ENCODE results near the gene SMIM45.

SMIM45 gene

GRCh38 chr22:41971431-41971830 is 19.5 kb downstream of the SMIM45 start:
- Histone ChIP-seq H3K27ac (ENCODE audit: low read depth, low read length) (no peak overlapping the region), H3K27me3 (ENCODE audit: control insufficient read depth, insufficient read depth, low read length) (peaks cover 15% of the 10 kb centered on the region), H3K36me3 (ENCODE audit: control insufficient read depth, insufficient read depth, low read length) (no peaks in the 10 kb centered on the region), H3K4me1 (ENCODE audit: control insufficient read depth, insufficient read depth, low read length) (no peaks in the 10 kb centered on the region), H3K9ac (ENCODE audit: low read length) (no peak overlapping the region), H3K4me3 (ENCODE audit: low read length) (no peak overlapping the region)

- no peak overlapping the region for H3K27ac ChIP-seq (ENCODE audit: low read depth, low read length)
- no peaks in the 10 kb centered on the region for H3K4me1 ChIP-seq (ENCODE audit: control insufficient read depth, insufficient read depth, low read length)
- no peak overlapping the region for H3K4me3 ChIP-seq (ENCODE audit: low read length)
- no peak overlapping the region for H3K9ac ChIP-seq (ENCODE audit: low read length)
- H3K27me3 ChIP-seq (ENCODE audit: control insufficient read depth, insufficient read depth, low read length), result peaks cover 27% of the 10 kb centered on the region
- H3K36me3 ChIP-seq (ENCODE audit: control insufficient read depth, insufficient read depth, low read length), result no peaks in the 10 kb centered on the region
Measured at GRCh38 chr22:41974691-41975290, 22.8 kb downstream of the SMIM45 start.

- no peak overlapping the region for H3K27ac ChIP-seq (ENCODE audit: low read depth, low read length)
- peaks cover 27% of the 10 kb centered on the region for H3K27me3 ChIP-seq (ENCODE audit: control insufficient read depth, insufficient read depth, low read length)
- no peaks in the 10 kb centered on the region for H3K36me3 ChIP-seq (ENCODE audit: control insufficient read depth, insufficient read depth, low read length)
- H3K4me1 ChIP-seq (ENCODE audit: control insufficient read depth, insufficient read depth, low read length), result no peaks in the 10 kb centered on the region
- H3K9ac ChIP-seq (ENCODE audit: low read length), result no peak overlapping the region
- H3K4me3 ChIP-seq (ENCODE audit: low read length), result no peak overlapping the region
Measured at GRCh38 chr22:41975299-41976069, 23.5 kb downstream of the SMIM45 start.

GRCh38 chr22:41976070-41976901 is 24.3 kb downstream of the SMIM45 start:
- no peak overlapping the region for H3K9ac ChIP-seq (ENCODE audit: low read length)
- H3K4me1 ChIP-seq (ENCODE audit: control insufficient read depth, insufficient read depth, low read length), result no peaks in the 10 kb centered on the region
- no peaks in the 10 kb centered on the region for H3K36me3 ChIP-seq (ENCODE audit: control insufficient read depth, insufficient read depth, low read length)
- H3K4me3 ChIP-seq (ENCODE audit: low read length), result no peak overlapping the region
- peaks cover 21% of the 10 kb centered on the region for H3K27me3 ChIP-seq (ENCODE audit: control insufficient read depth, insufficient read depth, low read length)
- H3K27ac ChIP-seq (ENCODE audit: low read depth, low read length), result no peak overlapping the region

- Histone ChIP-seq H3K36me3 (ENCODE audit: control insufficient read depth, insufficient read depth, low read length) (no peaks in the 10 kb centered on the region), H3K27me3 (ENCODE audit: control insufficient read depth, insufficient read depth, low read length) (peaks cover 21% of the 10 kb centered on the region), H3K4me1 (ENCODE audit: control insufficient read depth, insufficient read depth, low read length) (no peaks in the 10 kb centered on the region), H3K27ac (ENCODE audit: low read depth, low read length) (no peak overlapping the region), H3K9ac (ENCODE audit: low read length) (no peak overlapping the region), H3K4me3 (ENCODE audit: low read length) (peak overlapping the region; percentile 52)
Measured at GRCh38 chr22:41976961-41977566, 25.1 kb downstream of the SMIM45 start.

- H3K27me3 ChIP-seq (ENCODE audit: control insufficient read depth, insufficient read depth, low read length), result peaks cover 21% of the 10 kb centered on the region
- H3K4me1 ChIP-seq (ENCODE audit: control insufficient read depth, insufficient read depth, low read length), result no peaks in the 10 kb centered on the region
- no peaks in the 10 kb centered on the region for H3K36me3 ChIP-seq (ENCODE audit: control insufficient read depth, insufficient read depth, low read length)
- no peak overlapping the region for H3K4me3 ChIP-seq (ENCODE audit: low read length)
- no peak overlapping the region for H3K27ac ChIP-seq (ENCODE audit: low read depth, low read length)
- no peak overlapping the region for H3K9ac ChIP-seq (ENCODE audit: low read length)
Measured at GRCh38 chr22:41978732-41979131, 26.8 kb downstream of the SMIM45 start.

GRCh38 chr22:41979423-41980250 is 27.7 kb downstream of the SMIM45 start:
- no peaks in the 10 kb centered on the region for H3K36me3 ChIP-seq (ENCODE audit: control insufficient read depth, insufficient read depth, low read length)
- H3K4me1 ChIP-seq (ENCODE audit: control insufficient read depth, insufficient read depth, low read length), result no peaks in the 10 kb centered on the region
- H3K27me3 ChIP-seq (ENCODE audit: control insufficient read depth, insufficient read depth, low read length), result peaks cover 21% of the 10 kb centered on the region
- H3K4me3 ChIP-seq (ENCODE audit: low read length), result no peak overlapping the region
- H3K27ac ChIP-seq (ENCODE audit: low read depth, low read length), result no peak overlapping the region
- H3K9ac ChIP-seq (ENCODE audit: low read length), result no peak overlapping the region

GRCh38 chr22:41982865-41983264 is 30.9 kb downstream of the SMIM45 start:
- Histone ChIP-seq H3K27me3 (ENCODE audit: control insufficient read depth, insufficient read depth, low read length) (peaks cover 2% of the 10 kb centered on the region), H3K9ac (ENCODE audit: low read length) (no peak overlapping the region), H3K4me1 (ENCODE audit: control insufficient read depth, insufficient read depth, low read length) (no peaks in the 10 kb centered on the region), H3K27ac (ENCODE audit: low read depth, low read length) (no peak overlapping the region), H3K36me3 (ENCODE audit: control insufficient read depth, insufficient read depth, low read length) (no peaks in the 10 kb centered on the region), H3K4me3 (ENCODE audit: low read length) (no peak overlapping the region)

GRCh38 chr22:41983513-41984405 is 31.8 kb downstream of the SMIM45 start:
- Histone ChIP-seq H3K9ac (ENCODE audit: low read length) (no peak overlapping the region), H3K27ac (ENCODE audit: low read depth, low read length) (no peak overlapping the region), H3K36me3 (ENCODE audit: control insufficient read depth, insufficient read depth, low read length) (no peaks in the 10 kb centered on the region), H3K27me3 (ENCODE audit: control insufficient read depth, insufficient read depth, low read length) (no peaks in the 10 kb centered on the region), H3K4me1 (ENCODE audit: control insufficient read depth, insufficient read depth, low read length) (no peaks in the 10 kb centered on the region), H3K4me3 (ENCODE audit: low read length) (no peak overlapping the region)

- Histone ChIP-seq H3K36me3 (ENCODE audit: control insufficient read depth, insufficient read depth, low read length) (no peaks in the 10 kb centered on the region), H3K4me1 (ENCODE audit: control insufficient read depth, insufficient read depth, low read length) (no peaks in the 10 kb centered on the region), H3K27me3 (ENCODE audit: control insufficient read depth, insufficient read depth, low read length) (no peaks in the 10 kb centered on the region)
Measured at GRCh38 chr22:41987276-41987675, 35.3 kb downstream of the SMIM45 start.

GRCh38 chr22:41989246-41989645 is 37.3 kb downstream of the SMIM45 start:
- H3K27me3 ChIP-seq (ENCODE audit: control insufficient read depth, insufficient read depth, low read length), result no peaks in the 10 kb centered on the region
- no peaks in the 10 kb centered on the region for H3K36me3 ChIP-seq (ENCODE audit: control insufficient read depth, insufficient read depth, low read length)
- H3K27ac ChIP-seq (ENCODE audit: low read depth, low read length), result no peak overlapping the region
- no peak overlapping the region for H3K9ac ChIP-seq (ENCODE audit: low read length)
- H3K4me3 ChIP-seq (ENCODE audit: low read length), result no peak overlapping the region
- no peaks in the 10 kb centered on the region for H3K4me1 ChIP-seq (ENCODE audit: control insufficient read depth, insufficient read depth, low read length)

More at GRCh38 chr22:41987276-41987675, 35.3 kb downstream of the SMIM45 start:
- Histone ChIP-seq H3K4me3 (ENCODE audit: low read length) (no peak overlapping the region), H3K27ac (ENCODE audit: low read depth, low read length) (no peak overlapping the region), H3K9ac (ENCODE audit: low read length) (no peak overlapping the region)
